ENCODE measurements around the gene NUDT5.

DNA sequence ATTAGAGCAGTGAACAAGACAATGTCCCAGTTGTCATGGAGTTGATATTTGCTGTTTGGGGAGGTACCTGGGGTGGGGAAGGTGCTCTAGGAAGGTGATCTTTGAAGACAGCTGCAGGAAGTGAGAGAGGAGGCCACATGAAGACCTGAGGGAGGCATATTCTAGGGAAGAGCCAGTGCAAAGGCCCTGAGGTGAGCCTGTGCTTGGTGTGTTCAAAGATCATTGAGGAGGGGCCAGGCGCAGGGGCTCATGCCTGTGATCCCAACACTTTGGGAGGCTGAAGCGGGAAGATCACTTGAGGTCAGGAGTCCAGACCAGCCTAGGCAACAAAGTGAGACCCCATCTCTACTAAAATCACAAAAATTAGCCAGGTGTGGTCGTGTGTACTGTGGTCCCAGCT lies 51.2 kb downstream of the NUDT5 start:
- TF ChIP-seq, protein P1, sequence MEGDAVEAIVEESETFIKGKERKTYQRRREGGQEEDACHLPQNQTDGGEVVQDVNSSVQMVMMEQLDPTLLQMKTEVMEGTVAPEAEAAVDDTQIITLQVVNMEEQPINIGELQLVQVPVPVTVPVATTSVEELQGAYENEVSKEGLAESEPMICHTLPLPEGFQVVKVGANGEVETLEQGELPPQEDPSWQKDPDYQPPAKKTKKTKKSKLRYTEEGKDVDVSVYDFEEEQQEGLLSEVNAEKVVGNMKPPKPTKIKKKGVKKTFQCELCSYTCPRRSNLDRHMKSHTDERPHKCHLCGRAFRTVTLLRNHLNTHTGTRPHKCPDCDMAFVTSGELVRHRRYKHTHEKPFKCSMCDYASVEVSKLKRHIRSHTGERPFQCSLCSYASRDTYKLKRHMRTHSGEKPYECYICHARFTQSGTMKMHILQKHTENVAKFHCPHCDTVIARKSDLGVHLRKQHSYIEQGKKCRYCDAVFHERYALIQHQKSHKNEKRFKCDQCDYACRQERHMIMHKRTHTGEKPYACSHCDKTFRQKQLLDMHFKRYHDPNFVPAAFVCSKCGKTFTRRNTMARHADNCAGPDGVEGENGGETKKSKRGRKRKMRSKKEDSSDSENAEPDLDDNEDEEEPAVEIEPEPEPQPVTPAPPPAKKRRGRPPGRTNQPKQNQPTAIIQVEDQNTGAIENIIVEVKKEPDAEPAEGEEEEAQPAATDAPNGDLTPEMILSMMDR (IDR thresholded peaks at IDR 0.05): no peak
- no peak for TF ChIP-seq POLR2A (IDR thresholded peaks at IDR 0.05)
